PC-3 (cell line): ENCODE results near the gene KRT75. TPM values are rescaled to one million over a fixed set of nuclear protein-coding genes. Genes with fewer than 3 reads are reported as not detected.

Experiments used
- ATAC-seq: fragments of 200-7000 bp; cut with Tn5 transposase; 2 replicates; pipeline ENCODE4 v1.9.1; 2020; ENCODE audit warnings: mild to moderate bottlenecking, moderate library complexity
- BruUV-seq: library from RNA; stranded (reverse); fragments of 400-500 nt; replicated peaks from 2 replicates; lab custom pipeline; 2021; lab: Mats Ljungman, UMichigan
- CTCF ChIA-PET: fragments of 300-600 bp; sonication (Branson Sonifier 250); formaldehyde crosslinking; loops from one replicate; lab custom pipeline; 2022; ENCODE audit warnings: antibody characterized with exemption; lab: Charles Lee
- POLR2A ChIA-PET: fragments of 300-600 bp; sonication (Branson Sonifier 250); formaldehyde crosslinking; loops from one replicate; lab custom pipeline; 2022; ENCODE audit warnings: antibody characterized with exemption; ENCODE audit not compliant: unreplicated experiment; lab: Charles Lee
- DNase-seq: peaks from one replicate; pipeline ENCODE4 v3.0.0-alpha.2; 2015
- H2AFZ ChIP-seq: fragments of 300-600 bp; sonication (generic); 2 replicates; pipeline ENCODE4 v1.6.0; 2016; ENCODE audit warnings: antibody characterized with exemption, low read length
- H3F3A ChIP-seq: fragments of 300-600 bp; sonication (generic); one replicate; pipeline ENCODE4 v1.6.0; 2017; ENCODE audit warnings: antibody characterized with exemption, low read length, control low read depth, mild to moderate bottlenecking; ENCODE audit not compliant: unreplicated experiment
- H3K27ac ChIP-seq: fragments of 300-600 bp; sonication (generic); 2 replicates; pipeline ENCODE4 v1.5.1; 2016; ENCODE audit warnings: mild to moderate bottlenecking, low read length
- H3K27me3 ChIP-seq: fragments of 300-600 bp; sonication (generic); 2 replicates; pipeline ENCODE4 v1.6.1; 2016; ENCODE audit warnings: low read length, mixed read lengths
- H3K36me3 ChIP-seq: fragments of 300-600 bp; sonication (generic); 2 replicates; pipeline ENCODE4 v1.6.1; 2016; ENCODE audit warnings: low read depth, mixed run types, low read length, mixed read lengths
- H3K4me1 ChIP-seq: fragments of 300-600 bp; sonication (generic); 2 replicates; pipeline ENCODE4 v1.5.1; 2016; ENCODE audit warnings: low read length; ENCODE audit not compliant: insufficient read depth
- H3K4me2 ChIP-seq: fragments of 300-600 bp; sonication (generic); 2 replicates; pipeline ENCODE4 v1.6.0; 2016; ENCODE audit warnings: low read length
- H3K4me3 ChIP-seq: fragments of 300-600 bp; sonication (generic); 2 replicates; pipeline ENCODE4 v1.5.1; 2016; ENCODE audit warnings: mild to moderate bottlenecking, low read length, mixed read lengths
- H3K79me2 ChIP-seq: fragments of 300-600 bp; sonication (generic); 2 replicates; pipeline ENCODE4 v1.6.1; 2017; ENCODE audit warnings: low read length, mixed read lengths
- H3K9ac ChIP-seq: fragments of 300-600 bp; sonication (generic); 2 replicates; pipeline ENCODE4 v1.6.0; 2016; ENCODE audit warnings: mild to moderate bottlenecking, low read length
- H3K9me2 ChIP-seq: fragments of 300-600 bp; sonication (generic); replicated peaks from 2 replicates; pipeline ENCODE4 v1.6.1; 2016; ENCODE audit warnings: mixed run types, low read length, mixed read lengths
- H3K9me3 ChIP-seq: fragments of 300-600 bp; sonication (generic); 2 replicates; pipeline ENCODE4 v1.6.1; 2016; ENCODE audit warnings: low read length, mixed read lengths
- H4K20me1 ChIP-seq: fragments of 300-600 bp; sonication (generic); 2 replicates; pipeline ENCODE4 v1.6.1; 2016; ENCODE audit warnings: low read length, mixed read lengths
- CTCF ChIP-seq: fragments of 300-600 bp; sonication (generic); conservative IDR thresholded peaks from 2 replicates; pipeline ENCODE4 v1.5.1; 2017; ENCODE audit warnings: antibody characterized with exemption, low read depth, mild to moderate bottlenecking, low read length
- EZH2 ChIP-seq: fragments of 300-600 bp; sonication (generic); IDR thresholded peaks from one replicate; pipeline ENCODE4 v1.6.1; 2017; ENCODE audit warnings: antibody characterized with exemption, mild to moderate bottlenecking, low read length; ENCODE audit not compliant: unreplicated experiment
- EZH2phosphoT487 ChIP-seq: fragments of 300-600 bp; sonication (generic); IDR thresholded peaks from 2 replicates; pipeline ENCODE4 v1.6.1; 2018; ENCODE audit warnings: mild to moderate bottlenecking, antibody characterized with exemption, low read length, borderline replicate concordance
- intact Hi-C: fragments of 100-400 bp; cut with micrococcal nuclease; formaldehyde crosslinking; loops from 2 replicates; pipeline ENCODE4 v1.9.0; 2023
- total RNA-seq: library from RNA; depleted of rRNA; stranded (reverse); fragments of >200 nt; gene quantifications from 2 replicates; pipeline ENCODE4 v1.2.3, GENCODE V29; 2014

The KRT75 gene
- total RNA-seq, 1 experiment from 2014 or later, result 38.5 TPM

GRCh38 chr12:52387859-52388258 lies 46.3 kb downstream of the KRT75 start:
- no peak for TF ChIP-seq EZH2phosphoT487
- Histone ChIP-seq H2AFZ (no peak overlapping the region), H3K27ac (no peak overlapping the region), H3K79me2 (no peaks in the 10 kb centered on the region), H3K4me3 (no peak overlapping the region), H3F3A (no peaks in the 10 kb centered on the region), H4K20me1 (no peaks in the 10 kb centered on the region), H3K36me3 (no peaks in the 10 kb centered on the region), H3K4me2 (no peak overlapping the region), H3K9me3 (no peaks in the 10 kb centered on the region), H3K9ac (no peak overlapping the region), H3K27me3 (no peaks in the 10 kb centered on the region), H3K9me2 (no peaks in the 10 kb centered on the region), H3K4me1 (no peaks in the 10 kb centered on the region)
- ATAC-seq (no peak), DNase-seq (no peak)
- CTCF ChIA-PET, result no interaction called here
- BruUV-seq, result no TSS peak
- POLR2A ChIA-PET, result no interaction called here
- intact Hi-C loops, result no loop called here

GRCh38 chr12:52385226-52385702 lies 48.9 kb downstream of the KRT75 start, which contains the start of gene KRT84:
Gene KRT84 (minus strand): TSS chr12:52385652. CDS start chr12:52385585, 67 bp downstream.
- no peak within 1 kb of the TSS for H2AFZ ChIP-seq
- TF ChIP-seq EZH2, result no peak
- TF ChIP-seq CTCF, result no peak
- CTCF ChIA-PET, result interaction anchor here (0.6 to 0.8 kb wide), 2 partner anchors 13 to 241 kb away, joined by 3 to 4 read pairs; no protein-coding TSS in a partner anchor
- no peaks in the 10 kb centered on the region for H3K27me3 ChIP-seq
- no peaks in the 10 kb centered on the region for H3K79me2 ChIP-seq
- H3F3A ChIP-seq, result no peaks in the 10 kb centered on the region
- intact Hi-C loops, result no loop called here
- BruUV-seq, result no TSS peak
- no peaks in the 10 kb centered on the region for H3K4me1 ChIP-seq
- no peaks in the 10 kb centered on the region for H3K9me2 ChIP-seq
- no peak within 1 kb of the TSS for H3K4me3 ChIP-seq
- H4K20me1 ChIP-seq, result no peaks in the 10 kb centered on the region
- no peak within 1 kb of the TSS for H3K9ac ChIP-seq
- H3K36me3 ChIP-seq, result no peaks in the 10 kb centered on the region
- no peaks in the 10 kb centered on the region for H3K9me3 ChIP-seq
- POLR2A ChIA-PET, result no interaction called here
- no peak within 1 kb of the TSS for H3K4me2 ChIP-seq
- no peak within 1 kb of the TSS for H3K27ac ChIP-seq
- ATAC-seq (no peak), DNase-seq (no peak)

- CTCF ChIA-PET, result interaction anchor here (0.6 kb wide), 1 partner anchor 484 kb away, joined by 3 read pairs; no protein-coding TSS in a partner anchor
- H2AFZ ChIP-seq, result no peak overlapping the region
- no peaks in the 10 kb centered on the region for H3K4me1 ChIP-seq
- H3K27ac ChIP-seq, result no peak overlapping the region
- no peak overlapping the region for H3K4me3 ChIP-seq
- POLR2A ChIA-PET, result no interaction called here
- intact Hi-C loops, result no loop called here
- H3K9me2 ChIP-seq, result no peaks in the 10 kb centered on the region
- no peaks in the 10 kb centered on the region for H3K79me2 ChIP-seq
- no TSS peak for BruUV-seq
- H3K4me2 ChIP-seq, result no peak overlapping the region
- no peak overlapping the region for H3K9ac ChIP-seq
- no peaks in the 10 kb centered on the region for H3K36me3 ChIP-seq
- TF ChIP-seq EZH2phosphoT487, result no peak
- no peak for TF ChIP-seq CTCF
- no peak for TF ChIP-seq EZH2
- no peak for DNase-seq
- H4K20me1 ChIP-seq, result no peaks in the 10 kb centered on the region
- ATAC-seq, result no peak
- no peaks in the 10 kb centered on the region for H3F3A ChIP-seq
- no peaks in the 10 kb centered on the region for H3K27me3 ChIP-seq
- no peaks in the 10 kb centered on the region for H3K9me3 ChIP-seq
Observed at GRCh38 chr12:52383331-52383730, 50.8 kb downstream of the KRT75 start.
